Stromal cell of bone marrow (primary cell): ENCODE results near the gene STOM.
A peak's percentile ranks its signal among the peaks of the same experiment; 100 is the strongest.
"Not testable (repeated sequence)": the region's sequence is repeated elsewhere in the genome, so short reads cannot be mapped to it uniquely, and the experiment has no call there.

Source experiments
- DNase-seq: peaks from one replicate; pipeline ENCODE4 v3.0.0-alpha.2; 2012; ENCODE audit warnings: low read depth

The STOM gene

GRCh38 chr9:121300283-121301119 is 69.5 kb downstream of the STOM start:
- no peak for DNase-seq

- no peak for DNase-seq
These were observed 70.4 kb downstream of the STOM start for GRCh38 chr9:121299467-121300282.

- peak; percentile 73 for DNase-seq
These were observed 71.2 kb downstream of the STOM start for GRCh38 chr9:121298689-121299466.

- no peak for DNase-seq
These were observed 72.0 kb downstream of the STOM start for GRCh38 chr9:121298016-121298538.

- no peak for DNase-seq
These were observed 72.7 kb downstream of the STOM start for GRCh38 chr9:121297389-121297788.

- no peak for DNase-seq
These were observed 73.6 kb downstream of the STOM start for GRCh38 chr9:121296213-121297127.

- no peak for DNase-seq
These were observed 74.3 kb downstream of the STOM start for GRCh38 chr9:121295662-121296191.

- DNase-seq: peak; percentile 48
These were observed 75.0 kb downstream of the STOM start for GRCh38 chr9:121294866-121295661.

GRCh38 chr9:121294151-121294743 is 75.8 kb downstream of the STOM start:
- DNase-seq: no peak

- DNase-seq: no peak
These were observed 77.2 kb downstream of the STOM start for GRCh38 chr9:121292801-121293241.

GRCh38 chr9:121292051-121292450 is 78.0 kb downstream of the STOM start:
- DNase-seq: no peak

- DNase-seq: not testable (repeated sequence)
These were observed 78.5 kb downstream of the STOM start for GRCh38 chr9:121291536-121291935.

GRCh38 chr9:121289772-121290370 is 80.2 kb downstream of the STOM start:
- no peak for DNase-seq

- no peak for DNase-seq
These were observed 80.9 kb downstream of the STOM start for GRCh38 chr9:121289026-121289771.
